NT2/D1 (cell line): ENCODE data around the gene NOTCH1.

ENCODE experiments used
- DNase-seq: peaks from one replicate; pipeline ENCODE4 v3.0.0-alpha.2; 2011; ENCODE audit warnings: low read depth, low spot score
- H3K27me3 ChIP-seq: 2 replicates; pipeline ENCODE4 v1.6.0; 2011; ENCODE audit warnings: mild to moderate bottlenecking; ENCODE audit not compliant: insufficient read length, insufficient read depth
- H3K36me3 ChIP-seq: 2 replicates; pipeline ENCODE4 v1.6.1; 2011; ENCODE audit warnings: mild to moderate bottlenecking, low read length, mixed read lengths; ENCODE audit not compliant: insufficient read depth, insufficient read length
- H3K4me1 ChIP-seq: 2 replicates; pipeline ENCODE4 v1.5.1; 2011; ENCODE audit not compliant: insufficient read depth, insufficient read length
- H3K4me3 ChIP-seq: 2 replicates; pipeline ENCODE4 v1.5.1; 2011; ENCODE audit warnings: low read depth; ENCODE audit not compliant: insufficient read length
- H3K9ac ChIP-seq: 2 replicates; pipeline ENCODE4 v1.6.0; 2011; ENCODE audit warnings: low read depth; ENCODE audit not compliant: insufficient read length
- H3K9me3 ChIP-seq: 2 replicates; pipeline ENCODE4 v1.5.1; 2011; ENCODE audit warnings: mild to moderate bottlenecking, low read length; ENCODE audit not compliant: insufficient read depth
- SUZ12 ChIP-seq: IDR thresholded peaks from 2 replicates; pipeline ENCODE4 v1.6.1; 2011; ENCODE audit not compliant: insufficient read length, insufficient read depth; ENCODE audit errors: extremely low read depth
- YY1 ChIP-seq: IDR thresholded peaks from 2 replicates; pipeline ENCODE4 v1.6.1; 2011; ENCODE audit not compliant: insufficient read length, insufficient read depth
- ZNF274 ChIP-seq: IDR thresholded peaks from 2 replicates; pipeline ENCODE4 v1.6.1; 2011; ENCODE audit warnings: mild to moderate bottlenecking, low read depth, low read length

NOTCH1 gene

DNA sequence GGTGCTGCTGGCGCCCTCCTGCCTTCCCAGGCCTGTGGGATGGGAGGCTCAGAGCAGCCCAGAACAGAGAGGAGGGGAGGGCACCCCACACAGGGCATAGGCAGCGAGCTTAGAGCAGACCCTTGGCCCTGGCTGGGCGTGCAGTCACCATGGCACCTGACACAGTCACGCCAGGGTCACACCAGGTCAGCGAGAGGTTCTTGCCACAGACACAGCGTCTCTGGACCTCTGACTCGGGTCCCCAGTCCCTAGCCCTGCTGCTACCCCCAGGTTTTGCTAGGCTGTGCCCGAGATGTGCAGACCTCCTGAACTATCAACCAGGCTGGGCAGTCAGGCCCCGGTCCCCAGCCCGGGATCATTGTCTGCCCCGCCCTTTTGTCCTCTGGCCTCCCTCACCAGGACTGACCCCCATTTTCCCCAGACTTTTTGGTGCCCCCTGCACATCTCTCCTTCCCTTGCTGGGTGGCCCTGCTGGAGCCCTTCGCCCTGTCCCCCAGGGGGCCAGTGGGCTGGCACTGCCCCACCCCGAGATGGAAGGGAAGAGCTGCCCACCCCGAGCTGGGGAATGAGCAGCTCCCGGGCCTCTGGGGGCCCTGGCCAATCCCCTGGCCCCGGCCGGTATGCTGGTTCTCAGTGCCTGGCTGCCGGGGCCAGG lies 24.5 kb upstream of the NOTCH1 start:
- DNase-seq: no peak
- Histone ChIP-seq H3K4me1 (peaks cover 64% of the 10 kb centered on the region), H3K9me3 (no peaks in the 10 kb centered on the region), H3K36me3 (peaks cover 16% of the 10 kb centered on the region), H3K27me3 (no peaks in the 10 kb centered on the region), H3K9ac (peak overlapping the region; percentile 68), H3K4me3 (no peak overlapping the region)
- TF ChIP-seq YY1: no peak

GRCh38 chr9:136569526-136570148 lies 23.8 kb upstream of the NOTCH1 start:
- no peak for TF ChIP-seq ZNF274
- TF ChIP-seq SUZ12: no peak
- TF ChIP-seq YY1: no peak
- Histone ChIP-seq H3K9ac (peak overlapping the region; percentile 66), H3K4me1 (peaks cover 70% of the 10 kb centered on the region), H3K4me3 (no peak overlapping the region), H3K9me3 (no peaks in the 10 kb centered on the region), H3K36me3 (peaks cover 22% of the 10 kb centered on the region), H3K27me3 (no peaks in the 10 kb centered on the region)
- DNase-seq: no peak

GRCh38 chr9:136568288-136569081 lies 22.6 kb upstream of the NOTCH1 start:
- Histone ChIP-seq H3K4me3 (no peak overlapping the region), H3K4me1 (peaks cover 81% of the 10 kb centered on the region), H3K9me3 (no peaks in the 10 kb centered on the region), H3K9ac (peak overlapping the region; percentile 74), H3K36me3 (peaks cover 22% of the 10 kb centered on the region), H3K27me3 (no peaks in the 10 kb centered on the region)
- no peak for TF ChIP-seq SUZ12
- no peak for TF ChIP-seq YY1
- no peak for DNase-seq

- Histone ChIP-seq H3K9ac (peak overlapping the region; percentile 74), H3K27me3 (peaks cover 6% of the 10 kb centered on the region), H3K9me3 (no peaks in the 10 kb centered on the region), H3K4me1 (peaks cover 77% of the 10 kb centered on the region), H3K4me3 (no peak overlapping the region), H3K36me3 (peaks cover 22% of the 10 kb centered on the region)
- no peak for DNase-seq
- TF ChIP-seq SUZ12 (no peak), YY1 (no peak), ZNF274 (no peak)
These were observed 21.9 kb upstream of the NOTCH1 start for GRCh38 chr9:136567651-136568287.

- TF ChIP-seq YY1: no peak
- Histone ChIP-seq H3K27me3 (peaks cover 12% of the 10 kb centered on the region), H3K9ac (peak overlapping the region; percentile 43), H3K4me3 (no peak overlapping the region), H3K9me3 (peaks cover 5% of the 10 kb centered on the region; the same call in 1 of the 2 replicates), H3K4me1 (peaks cover 72% of the 10 kb centered on the region), H3K36me3 (peaks cover 22% of the 10 kb centered on the region)
- DNase-seq: no peak
These were observed 21.1 kb upstream of the NOTCH1 start for GRCh38 chr9:136566901-136567300.

DNA sequence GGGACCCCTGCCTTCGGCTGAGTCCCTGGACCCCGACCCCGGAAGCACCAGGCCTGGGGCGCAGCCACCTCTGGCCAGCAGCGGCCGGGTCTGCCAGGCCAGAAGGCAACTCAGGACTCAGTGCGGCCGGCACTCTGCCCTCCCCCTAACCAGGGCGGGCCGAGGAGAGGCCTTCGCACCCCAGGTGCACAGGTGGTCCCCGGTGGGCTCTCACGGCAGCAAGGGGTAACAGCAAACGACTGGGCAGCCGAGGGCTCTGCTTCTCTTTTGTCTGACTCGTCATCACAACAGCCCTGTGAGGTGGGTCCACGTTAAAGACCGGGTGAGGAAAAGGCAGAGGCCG lies 20.7 kb upstream of the NOTCH1 start:
- Histone ChIP-seq H3K4me1 (peaks cover 68% of the 10 kb centered on the region), H3K9ac (peak overlapping the region; percentile 43), H3K27me3 (peaks cover 16% of the 10 kb centered on the region), H3K4me3 (no peak overlapping the region), H3K9me3 (peaks cover 9% of the 10 kb centered on the region; the same call in 1 of the 2 replicates), H3K36me3 (peaks cover 22% of the 10 kb centered on the region)
- no peak for TF ChIP-seq YY1
- no peak for TF ChIP-seq SUZ12
- TF ChIP-seq ZNF274: no peak
- no peak for DNase-seq
